Head of caudate nucleus (tissue), 42 donors: ENCODE measurements around the gene USP30.
A peak's percentile ranks its signal among the peaks of the same experiment; 100 is the strongest.

ENCODE experiments used
- DNase-seq, 42 donors: peaks; one replicate each; pipeline versions ENCODE4 v3.0.0 to v3.0.0-alpha.2; 2020 to 2021; ENCODE audit warnings: mixed read lengths in 7 of 42
- intact Hi-C: fragments of 100-400 bp; cut with DNase I; formaldehyde crosslinking; loops from one replicate; pipeline ENCODE4 v1.15.0; 2022

USP30 gene

GRCh38 chr12:109088818-109089217 lies 36.4 kb downstream of the USP30 start:
- intact Hi-C loops: no loop called here
- no peak for DNase-seq

GRCh38 chr12:109089683-109090082 lies 37.3 kb downstream of the USP30 start:
- DNase-seq: no peak
- intact Hi-C loops: loop anchor here (5.0 to 10.0 kb wide), 3 partner anchors 37 to 527 kb away; partner anchors contain the start of genes ISCU, SART3 and USP30

- DNase-seq: no peak
- intact Hi-C loops: loop anchor here (5.0 to 10.0 kb wide), 3 partner anchors 40 to 530 kb away; partner anchors contain the start of genes ISCU, SART3 and USP30
Observed at GRCh38 chr12:109092497-109093021, 40.2 kb downstream of the USP30 start.

- intact Hi-C loops: loop anchor here (5.0 to 10.0 kb wide), 3 partner anchors 41 to 531 kb away; partner anchors contain the start of genes ISCU, SART3 and USP30
- peak; percentile 85 to 98 (median 95) for DNase-seq
Observed at GRCh38 chr12:109093022-109093918, 40.9 kb downstream of the USP30 start, which contains the start of gene ALKBH2. Gene ALKBH2 (minus strand): TSS chr12:109093472. CDS start chr12:109092786, 686 bp downstream.

GRCh38 chr12:109097140-109097434 lies 44.7 kb downstream of the USP30 start:
- DNase-seq: no peak
- intact Hi-C loops: loop anchor here (10.0 kb wide), 1 partner anchor 142 kb away; no protein-coding TSS in a partner anchor

GRCh38 chr12:109097435-109098182 lies 45.2 kb downstream of the USP30 start, which contains the start of gene UNG:
Gene UNG (plus strand): TSS chr12:109097597. CDS start chr12:109097680, 83 bp downstream.
- intact Hi-C loops: loop anchor here (10.0 kb wide), 1 partner anchor 143 kb away; no protein-coding TSS in a partner anchor
- DNase-seq: peak; percentile 96 to 99 (median 98)

GRCh38 chr12:109098183-109098604 lies 45.8 kb downstream of the USP30 start:
- no peak for DNase-seq
- intact Hi-C loops: loop anchor here (10.0 kb wide), 1 partner anchor 143 kb away; no protein-coding TSS in a partner anchor

GRCh38 chr12:109098651-109099050 lies 46.3 kb downstream of the USP30 start:
- intact Hi-C loops: loop anchor here (10.0 kb wide), 1 partner anchor 144 kb away; no protein-coding TSS in a partner anchor
- no peak for DNase-seq

- intact Hi-C loops: loop anchor here (10.0 kb wide), 1 partner anchor 145 kb away; no protein-coding TSS in a partner anchor
Observed at GRCh38 chr12:109099431-109100020, 47.1 kb downstream of the USP30 start.

GRCh38 chr12:109100741-109101140 lies 48.4 kb downstream of the USP30 start:
- intact Hi-C loops: no loop called here
- DNase-seq: no peak

More at GRCh38 chr12:109099431-109100020, 47.1 kb downstream of the USP30 start:
- DNase-seq: no peak

GRCh38 chr12:109102491-109102890 lies 50.1 kb downstream of the USP30 start:
- intact Hi-C loops: no loop called here
- DNase-seq: no peak

GRCh38 chr12:109105176-109105575 lies 52.8 kb downstream of the USP30 start:
- no peak for DNase-seq
- intact Hi-C loops: no loop called here

GRCh38 chr12:109109746-109110350 lies 57.5 kb downstream of the USP30 start:
- intact Hi-C loops: loop anchor here (10.0 kb wide), 1 partner anchor 275 kb away; no protein-coding TSS in a partner anchor
- peak in 3 of 42 donors; percentile 32 to 61 (median 40) for DNase-seq

GRCh38 chr12:109110988-109111495 lies 58.7 kb downstream of the USP30 start:
- DNase-seq: peak; percentile 80 to 97 (median 91)
- intact Hi-C loops: loop anchor here (10.0 kb wide), 1 partner anchor 274 kb away; no protein-coding TSS in a partner anchor

- intact Hi-C loops: loop anchor here (10.0 kb wide), 1 partner anchor 272 kb away; no protein-coding TSS in a partner anchor
Observed at GRCh38 chr12:109112720-109113465, 60.5 kb downstream of the USP30 start.

GRCh38 chr12:109113661-109114321 lies 61.4 kb downstream of the USP30 start:
- intact Hi-C loops: loop anchor here (10.0 kb wide), 1 partner anchor 271 kb away; no protein-coding TSS in a partner anchor
- no peak for DNase-seq

More at GRCh38 chr12:109112720-109113465, 60.5 kb downstream of the USP30 start:
- no peak for DNase-seq
